Suprapubic skin (tissue), 3 donors: ENCODE results near the gene ARHGAP44.

Source experiments
- CTCF ChIP-seq, 2 donors: fragments of 200-600 bp in 1 of 2; fragments of 450-650 bp in 1 of 2; sonication (generic) in 1 of 2; IDR thresholded peaks; one replicate each; pipeline ENCODE4 v1.5.1; 2016 to 2019; ENCODE audit warnings: antibody characterized with exemption in 2 of 2, mild to moderate bottlenecking in 1 of 2, moderate library complexity in 1 of 2
- POLR2AphosphoS5 ChIP-seq, 3 donors: sonication (generic); formaldehyde crosslinking; IDR thresholded peaks; one replicate each; pipeline ENCODE4 v1.6.1; 2017; ENCODE audit warnings: antibody characterized with exemption in 3 of 3

- no peak for TF ChIP-seq CTCF (IDR thresholded peaks at IDR 0.05)
- TF ChIP-seq POLR2AphosphoS5 (IDR thresholded peaks at IDR 0.05): no peak
Observed at GRCh38 chr17:12743046-12743445, 46.3 kb upstream of the ARHGAP44 start.
